HG03196 (cell line): ENCODE measurements around the gene DEFB113.

Experiments
- ATAC-seq: cut with Tn5 transposase; IDR thresholded peaks from one replicate; pipeline ENCODE4 v1.9.1; 2021; ENCODE audit not compliant: unreplicated experiment

Gene DEFB113

GRCh38 chr6:49937017-49937416, 32.4 kb downstream of the DEFB113 start:
- ATAC-seq, result no peak

DNA sequence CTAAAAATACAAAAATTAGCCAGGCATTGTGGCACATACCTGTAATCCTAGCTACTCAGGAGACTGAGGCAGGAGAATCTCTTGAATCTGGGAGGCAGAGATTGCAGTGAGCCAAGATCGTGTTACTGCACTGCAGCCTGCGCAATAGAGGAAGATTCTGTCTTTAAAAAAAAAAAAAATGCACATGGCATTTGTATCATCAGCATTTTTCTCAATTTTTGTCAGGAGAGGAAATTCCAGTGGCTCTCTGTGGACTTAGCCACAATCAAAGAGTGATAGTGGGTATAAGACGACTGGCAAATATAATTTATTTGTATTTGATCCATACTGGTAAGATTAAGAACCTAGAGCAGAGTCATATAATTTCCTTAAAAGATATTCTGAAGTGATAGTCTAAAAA, 34.0 kb downstream of the DEFB113 start:
- no peak for ATAC-seq

GRCh38 chr6:49934770-49935169, 34.7 kb downstream of the DEFB113 start:
- ATAC-seq, result no peak

- ATAC-seq, result no peak
Measured at GRCh38 chr6:49933526-49933925, 35.9 kb downstream of the DEFB113 start.

- ATAC-seq, result no peak
Measured at GRCh38 chr6:49929340-49929739, 40.1 kb downstream of the DEFB113 start.

- ATAC-seq, result no peak
Measured at GRCh38 chr6:49923826-49924225, 45.6 kb downstream of the DEFB113 start.

DNA sequence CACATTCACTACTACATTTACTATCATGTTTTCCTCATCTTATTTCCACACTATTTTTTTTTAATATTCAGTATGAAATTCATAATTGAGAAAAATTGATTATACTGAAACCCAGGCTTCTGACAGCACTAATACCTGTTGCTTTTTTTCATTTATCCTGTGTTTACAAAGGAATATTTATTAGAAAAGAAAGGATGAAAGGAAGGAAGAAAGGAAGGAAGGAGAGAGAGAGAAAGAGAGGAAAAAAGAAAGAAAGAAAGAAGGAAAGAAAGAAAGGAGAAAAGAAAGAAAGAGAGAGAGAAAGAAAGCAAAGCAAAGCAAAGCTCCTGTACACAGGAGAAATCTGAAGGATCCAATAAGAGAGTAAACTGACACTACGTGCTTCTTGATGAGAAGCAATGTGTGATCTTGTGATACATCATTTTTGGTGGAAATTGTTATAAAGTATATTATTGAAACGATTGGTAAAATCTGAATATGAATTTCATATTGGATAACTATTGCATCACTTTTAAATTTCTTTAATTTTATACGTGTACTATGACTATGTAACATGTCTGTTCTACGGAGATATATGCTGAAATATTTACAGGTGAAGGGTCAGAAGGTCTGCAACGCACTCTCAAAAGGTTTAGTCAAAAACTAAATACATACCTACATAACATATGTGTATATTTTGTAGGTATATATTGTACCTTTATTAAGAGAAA, 49.3 kb downstream of the DEFB113 start:
- ATAC-seq, result no peak

- ATAC-seq, result no peak
Measured at GRCh38 chr6:49919261-49919660, 50.2 kb downstream of the DEFB113 start.

GRCh38 chr6:49918787-49919186, 50.6 kb downstream of the DEFB113 start:
- ATAC-seq, result no peak
